Pancreas (tissue), 10 donors: ENCODE data around the gene UPK3BL2. TPM values are rescaled to one million over a fixed set of nuclear protein-coding genes. Genes with fewer than 3 reads are reported as not detected.
A peak's percentile ranks its signal among the peaks of the same experiment; 100 is the strongest.
"Not testable (repeated sequence)": the region's sequence is repeated elsewhere in the genome, so short reads cannot be mapped to it uniquely, and the experiment has no call there.

Experiments
- ATAC-seq, 4 donors: fragments of 200-7000 bp; cut with Tn5 transposase; one replicate each; pipeline versions ENCODE4 v1.8.0 to v1.9.1; 2020; ENCODE audit warnings: mild to moderate bottlenecking in 4 of 4, moderate library complexity in 4 of 4
- DNase-seq, 6 donors: peaks; one replicate each; pipeline ENCODE4 v3.0.0-alpha.2; 2020
- FAIRE-seq: peaks from 2 replicates; lab custom pipeline; 2012; peaks lifted over from hg19 to GRCh38; lab: Jason Lieb, UNC
- H3K27ac ChIP-seq, 4 donors: fragments of 200-600 bp; sonication (generic); 1 replicate in 3 of 4; 2 replicates in 1 of 4; pipeline versions ENCODE4 v1.5.0 to v1.8.0; 2020
- H3K27me3 ChIP-seq, 4 donors: fragments of 200-600 bp; one replicate each; pipeline ENCODE4 v1.8.0; 2021
- H3K36me3 ChIP-seq, 3 donors: fragments of 200-600 bp; sonication (generic) in 1 of 3; one replicate each; pipeline versions ENCODE4 v1.5.0 to v1.8.0; 2020 to 2021
- H3K4me1 ChIP-seq, 3 donors: fragments of 200-600 bp; one replicate each; pipeline ENCODE4 v1.8.0; 2021
- H3K4me3 ChIP-seq, 4 donors: fragments of 200-600 bp; sonication (generic) in 2 of 4; one replicate each; pipeline versions ENCODE4 v1.5.0 to v1.8.0; 2020 to 2021
- H3K9me3 ChIP-seq, 4 donors: fragments of 200-600 bp; one replicate each; pipeline ENCODE4 v1.8.0; 2021
- WGBS, 2 donors: extraction: QIAGEN DNeasy Blood & Tissue Kit; methylation state at CpG; one replicate each; pipeline ENCODE4 v1.1.7; 2013; 5-methylcytosine and 5-hydroxymethylcytosine counted together
- intact Hi-C, 3 donors: fragments of 100-400 bp; cut with DNase I; formaldehyde crosslinking; loops; one replicate each; pipeline versions ENCODE4 v1.11.1 to v1.14.2; 2022
- polyA plus RNA-seq, 2 donors: library from polyadenylated mRNA; stranded (reverse); fragments of 200-250 nt; gene quantifications; one replicate each; pipeline ENCODE4 v1.2.3, GENCODE V29; 2013
- total RNA-seq, 6 donors: library from RNA; stranded (reverse); fragmentation: NEBNext Ultra II Directional in 4 of 6; extraction: Animal tissue kit (Norgen Biotek cat#: 25700) in 4 of 6; gene quantifications; one replicate each; pipeline versions ENCODE4 v1.2.1 to v1.2.4, GENCODE V29; 2021 to 2023
- TF ChIP-seq, protein P1 (sequence below), 4 donors: fragments of 200-600 bp; sonication (generic) in 3 of 4; IDR thresholded peaks; one replicate each; pipeline versions ENCODE4 v1.5.0 to v1.8.0; 2021; ENCODE audit warnings: antibody characterized with exemption in 4 of 4
- donor health status: healthy with polysubstance abuse.
- donor health status: DM: no; HTN: no; CAD: no; lungs with moderate emphysema.
- donor health status: DM: no; HTN: no; CAD: no.
- donor health status: control.
- donor health status: control.
- donor health status: Bipolar disorder and iron deficiency.
- donor health status: DM: yes; HTN: yes; CAD: no.
- donor health status: DM: no; HTN: no; CAD: no.
- donor health status: DM: no; HTN: no; CAD: no.
- donor health status: DM: yes; HTN: yes; CAD: no.

Gene UPK3BL2
- total and polyA plus RNA-seq, 8 donors = 6.0 to 38.4 (median 7.3) TPM

DNA sequence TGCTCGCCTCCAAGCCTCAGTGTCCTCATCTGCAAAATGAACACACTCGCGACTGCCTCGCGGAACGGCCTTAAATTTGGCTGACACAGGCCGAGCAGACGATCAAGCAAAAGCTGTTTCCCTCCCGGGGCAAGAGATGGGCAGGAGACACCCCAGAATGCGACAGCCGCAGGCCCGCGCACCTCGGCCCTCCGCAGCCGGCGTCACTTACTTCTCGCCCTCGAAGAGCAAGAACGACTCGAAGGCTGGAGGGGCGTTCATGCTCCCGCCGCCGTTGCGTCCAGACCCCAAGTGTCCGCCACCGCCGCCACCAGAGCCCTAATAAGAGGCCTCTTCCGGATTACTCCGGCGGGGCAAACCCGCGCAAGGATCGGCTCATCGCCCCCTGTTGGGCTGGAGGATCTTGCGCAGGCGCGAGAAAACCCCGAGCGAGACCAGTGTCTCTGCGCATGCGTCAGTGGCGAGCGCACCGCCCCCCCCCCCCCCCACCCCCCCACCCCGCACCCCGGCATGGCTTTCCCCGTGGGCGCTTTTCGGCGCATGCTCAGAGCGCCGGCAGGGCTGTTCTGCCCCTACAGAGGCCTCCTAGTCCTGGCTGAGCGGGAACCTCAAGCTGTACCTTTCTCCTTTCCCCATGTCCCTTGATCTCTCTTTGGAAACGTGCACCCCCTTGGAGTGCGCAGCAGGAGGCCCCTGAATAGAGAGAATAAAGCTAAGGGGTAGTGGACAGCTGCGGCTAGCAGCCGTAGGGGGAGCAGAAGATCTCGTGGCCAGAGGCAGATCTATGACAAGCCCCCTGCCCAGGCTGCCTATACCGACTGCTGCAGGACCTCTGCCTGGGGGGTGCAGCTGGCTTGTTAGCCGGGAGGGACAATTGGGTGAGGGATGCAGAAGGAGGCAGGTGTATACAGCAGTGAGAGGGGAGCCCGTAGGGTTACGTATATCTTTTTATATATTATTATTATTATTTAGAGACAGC lies 29.1 kb upstream of the UPK3BL2 start, which contains the start of gene POLR2J3:
TSS of gene POLR2J3 (minus strand) at position 323 of the 979 bp plus-strand sequence. CDS start at position 261, 62 bp downstream.
- H3K9me3 ChIP-seq, H3K27me3 ChIP-seq, H3K4me1 ChIP-seq, H3K36me3 ChIP-seq, intact Hi-C loops, FAIRE-seq: not testable (repeated sequence)
- 0% methylated on average over 45 to 51 of the region's 64 CpGs for WGBS, 2 donors
- DNase-seq = peak; percentile 91 to 99 (median 98)
- TF ChIP-seq, protein P1, sequence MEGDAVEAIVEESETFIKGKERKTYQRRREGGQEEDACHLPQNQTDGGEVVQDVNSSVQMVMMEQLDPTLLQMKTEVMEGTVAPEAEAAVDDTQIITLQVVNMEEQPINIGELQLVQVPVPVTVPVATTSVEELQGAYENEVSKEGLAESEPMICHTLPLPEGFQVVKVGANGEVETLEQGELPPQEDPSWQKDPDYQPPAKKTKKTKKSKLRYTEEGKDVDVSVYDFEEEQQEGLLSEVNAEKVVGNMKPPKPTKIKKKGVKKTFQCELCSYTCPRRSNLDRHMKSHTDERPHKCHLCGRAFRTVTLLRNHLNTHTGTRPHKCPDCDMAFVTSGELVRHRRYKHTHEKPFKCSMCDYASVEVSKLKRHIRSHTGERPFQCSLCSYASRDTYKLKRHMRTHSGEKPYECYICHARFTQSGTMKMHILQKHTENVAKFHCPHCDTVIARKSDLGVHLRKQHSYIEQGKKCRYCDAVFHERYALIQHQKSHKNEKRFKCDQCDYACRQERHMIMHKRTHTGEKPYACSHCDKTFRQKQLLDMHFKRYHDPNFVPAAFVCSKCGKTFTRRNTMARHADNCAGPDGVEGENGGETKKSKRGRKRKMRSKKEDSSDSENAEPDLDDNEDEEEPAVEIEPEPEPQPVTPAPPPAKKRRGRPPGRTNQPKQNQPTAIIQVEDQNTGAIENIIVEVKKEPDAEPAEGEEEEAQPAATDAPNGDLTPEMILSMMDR (IDR thresholded peaks at IDR 0.05) = peak; percentile 38 to 76 (median 46)
- peak within 1 kb of the TSS in 2 of 4 donors; percentile 45 to 68 for H3K27ac ChIP-seq
- ATAC-seq = peak; percentile 96 to 98 (median 96)
- H3K4me3 ChIP-seq = peak within 1 kb of the TSS; percentile 51 to 92 (median 72)

DNA sequence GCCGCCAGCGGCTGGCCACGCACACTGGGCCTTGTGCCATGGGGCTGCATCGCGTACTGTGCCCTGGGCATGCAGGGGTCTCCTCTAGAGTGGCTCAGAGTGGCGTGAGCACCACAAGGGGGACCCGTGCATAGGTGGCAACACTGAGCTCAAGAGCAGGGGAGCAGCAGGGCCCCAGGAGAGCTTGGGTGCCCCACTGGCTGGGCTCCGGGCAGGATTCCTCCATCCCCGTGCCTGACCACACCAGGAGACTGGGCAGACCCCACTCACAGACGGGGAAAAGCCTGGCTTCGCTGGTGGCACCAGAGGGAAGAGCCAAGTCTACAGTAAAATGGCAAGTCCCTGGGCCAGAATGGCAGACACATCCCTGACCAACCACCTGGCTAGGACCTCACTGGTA lies 25.1 kb upstream of the UPK3BL2 start:
- H3K27me3 ChIP-seq, intact Hi-C loops, H3K4me1 ChIP-seq, ATAC-seq, H3K36me3 ChIP-seq, H3K9me3 ChIP-seq, H3K27ac ChIP-seq, H3K4me3 ChIP-seq, FAIRE-seq: not testable (repeated sequence)
- DNase-seq = peak in 2 of 6 donors; percentile 4 to 30
- 89 to 96% methylated on average over 4 of the region's 11 CpGs for WGBS, 2 donors

DNA sequence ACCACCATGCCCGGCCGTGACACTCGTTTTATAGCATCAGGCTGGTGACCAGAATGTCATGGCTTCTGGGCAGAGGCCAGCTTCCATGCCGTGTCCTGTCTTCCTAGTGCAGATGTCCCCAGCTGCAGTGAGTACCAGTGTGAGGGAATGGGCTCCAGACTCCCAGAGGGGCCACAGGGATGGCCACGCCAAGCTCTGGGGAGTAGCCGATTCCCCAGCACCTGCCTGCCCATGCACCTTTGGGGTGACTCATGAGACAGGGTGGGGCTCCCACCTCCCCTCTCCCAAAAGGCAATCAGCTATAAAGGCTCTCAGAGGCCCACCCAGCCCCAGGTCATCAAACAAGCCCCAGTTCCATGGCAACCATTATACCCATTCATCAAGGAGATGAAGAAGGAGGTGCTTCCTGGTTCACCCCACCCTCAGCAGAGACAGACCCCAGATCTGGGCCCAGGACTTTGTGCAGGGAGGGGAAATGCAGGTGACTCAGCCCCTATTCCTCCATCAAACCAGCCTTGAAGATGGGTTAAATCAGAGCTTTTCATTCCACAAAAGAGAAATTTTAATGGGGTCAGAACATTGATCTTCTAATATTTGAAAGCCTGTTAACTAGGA lies 7.4 kb upstream of the UPK3BL2 start, which contains the start of gene SPDYE2:
TSS of gene SPDYE2 (plus strand) at position 419 of the 615 bp plus-strand sequence. CDS start 2,030 bp downstream, outside the sequence.
- peak in 1 of 4 donors; percentile 34 for ATAC-seq
- H3K27me3 ChIP-seq, DNase-seq, H3K4me3 ChIP-seq, H3K9me3 ChIP-seq, H3K27ac ChIP-seq, H3K4me1 ChIP-seq, H3K36me3 ChIP-seq, intact Hi-C loops, FAIRE-seq: not testable (repeated sequence)
- no CpG with 5 or more reads among the region's 6 CpGs for WGBS, 2 donors

DNA sequence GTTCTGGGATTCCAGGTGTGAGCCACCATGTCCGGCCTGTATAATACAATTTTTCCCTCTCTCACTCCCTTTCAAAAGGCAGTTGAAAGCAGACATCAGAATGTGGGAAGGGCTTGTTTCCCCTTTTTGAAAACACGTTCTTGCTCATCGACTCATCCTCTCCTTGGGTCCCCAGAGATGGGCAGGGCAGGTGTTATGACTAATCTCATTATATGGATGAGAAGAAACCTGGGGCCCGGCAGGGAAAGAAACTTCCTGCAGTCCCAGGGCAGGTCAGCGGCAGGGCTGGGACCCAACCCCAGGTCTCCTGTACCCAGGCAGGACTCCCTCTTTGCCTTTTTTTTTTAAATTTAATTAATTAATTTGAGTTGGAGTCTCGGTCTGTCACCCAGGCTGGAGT lies 2.9 kb upstream of the UPK3BL2 start:
- H3K4me1 ChIP-seq, H3K36me3 ChIP-seq, H3K9me3 ChIP-seq, H3K4me3 ChIP-seq, H3K27me3 ChIP-seq, ATAC-seq, H3K27ac ChIP-seq, FAIRE-seq, intact Hi-C loops, DNase-seq: not testable (repeated sequence)
- 100% methylated on average over 1 of the region's 6 CpGs for WGBS, 2 donors

DNA sequence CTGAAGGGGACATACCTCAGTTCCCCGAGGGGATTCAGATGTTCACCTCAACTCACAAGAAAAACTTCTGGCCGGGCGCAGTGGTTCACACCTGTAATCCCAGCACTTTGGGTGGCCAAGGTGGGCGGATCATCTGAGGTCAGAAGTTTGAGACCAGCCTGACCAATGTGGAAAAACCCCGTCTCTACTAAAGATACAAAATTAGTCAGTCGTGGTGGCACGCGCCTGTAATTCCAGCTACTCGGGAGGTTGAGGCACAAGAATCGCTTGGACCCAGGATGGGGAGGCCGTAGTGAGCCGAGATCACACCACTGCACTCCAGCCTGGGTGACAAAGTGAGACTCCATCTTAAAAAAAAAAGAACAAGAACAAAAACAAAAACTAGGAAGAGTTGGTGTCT lies 1.8 kb upstream of the UPK3BL2 start:
- ATAC-seq, H3K4me1 ChIP-seq, H3K4me3 ChIP-seq, H3K9me3 ChIP-seq, FAIRE-seq, H3K36me3 ChIP-seq, intact Hi-C loops, H3K27ac ChIP-seq, H3K27me3 ChIP-seq: not testable (repeated sequence)
- peak in 1 of 6 donors; percentile 5 for DNase-seq
- WGBS, 2 donors = 96 to 99% methylated on average over 6 to 9 of the region's 12 CpGs

DNA sequence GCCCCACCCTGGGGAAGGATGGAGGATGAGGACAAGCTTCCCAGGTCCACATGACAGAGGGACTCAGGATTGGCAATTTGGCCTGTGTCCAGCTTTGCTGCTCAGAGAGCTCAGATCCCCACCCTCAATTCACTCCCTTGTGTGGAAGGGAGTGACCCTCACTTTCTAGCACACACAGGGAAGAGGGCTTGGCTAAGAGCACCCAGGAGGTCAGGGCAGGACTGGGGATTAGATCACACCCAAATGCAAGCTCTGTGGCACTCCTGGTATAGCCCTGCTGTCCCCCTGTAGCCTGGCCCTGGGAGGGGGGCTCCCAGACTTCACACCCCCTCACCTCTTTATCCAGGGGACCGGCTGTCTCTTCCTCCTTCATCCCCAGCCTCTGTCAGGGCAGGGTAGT lies 876 bp upstream of the UPK3BL2 start:
- FAIRE-seq, H3K27me3 ChIP-seq, H3K9me3 ChIP-seq, H3K4me1 ChIP-seq, H3K27ac ChIP-seq, H3K4me3 ChIP-seq, ATAC-seq, DNase-seq, intact Hi-C loops, H3K36me3 ChIP-seq: not testable (repeated sequence)
- WGBS, 2 donors = no CpG with 5 or more reads among the region's 1 CpG

DNA sequence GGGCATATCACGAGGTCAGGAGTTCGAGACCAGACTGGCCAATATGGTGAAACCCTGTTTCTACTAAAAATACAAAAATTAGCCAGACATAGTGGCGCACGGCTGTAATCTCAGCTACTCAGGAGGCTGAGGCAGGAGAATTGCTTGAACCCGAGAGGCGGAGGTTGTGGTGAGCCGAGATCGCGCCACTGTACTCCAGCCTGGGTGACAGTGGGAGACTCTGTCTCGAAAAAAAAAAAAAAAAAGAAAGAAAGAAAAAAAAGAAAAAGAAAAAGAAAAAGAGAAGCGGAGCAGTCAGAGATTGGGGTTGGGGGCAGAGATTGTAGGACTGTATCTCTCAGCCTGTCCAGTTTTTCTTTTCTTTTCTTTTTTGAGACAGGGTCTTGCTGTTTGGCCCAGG lies 725 bp downstream of the UPK3BL2 start:
- H3K9me3 ChIP-seq, H3K36me3 ChIP-seq, FAIRE-seq, H3K4me1 ChIP-seq, H3K27me3 ChIP-seq, intact Hi-C loops, H3K27ac ChIP-seq, ATAC-seq, H3K4me3 ChIP-seq: not testable (repeated sequence)
- DNase-seq = peak in 1 of 6 donors; percentile 23
- WGBS, 2 donors = 94 to 99% methylated on average over 7 of the region's 11 CpGs

DNA sequence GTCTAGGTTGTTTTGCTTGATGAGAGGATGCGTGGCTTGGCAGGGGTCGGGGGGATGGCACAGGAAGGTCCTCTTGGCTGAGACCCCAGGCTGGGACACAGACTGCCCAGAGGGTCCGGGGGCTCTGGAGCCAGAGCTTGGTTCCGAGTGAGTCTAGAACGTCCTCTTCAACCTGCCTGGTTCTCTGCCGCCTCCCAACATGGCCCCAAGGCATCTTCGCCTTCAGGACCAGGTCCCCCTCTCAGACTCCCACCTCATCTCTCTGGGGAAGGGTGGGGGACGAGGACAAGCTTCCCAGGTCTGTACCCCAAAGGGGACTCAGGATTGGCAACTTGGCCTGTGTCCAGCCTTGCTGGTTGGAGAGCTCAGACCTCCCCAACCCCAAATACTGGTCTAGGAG lies 1.4 kb downstream of the UPK3BL2 start:
- H3K9me3 ChIP-seq, H3K27me3 ChIP-seq, H3K4me3 ChIP-seq, H3K36me3 ChIP-seq, ATAC-seq, intact Hi-C loops, H3K4me1 ChIP-seq, H3K27ac ChIP-seq, FAIRE-seq: not testable (repeated sequence)
- DNase-seq = peak in 2 of 6 donors; percentile 16 to 43
- WGBS, 2 donors = 98 to 100% methylated on average over 3 to 4 of the region's 8 CpGs

DNA sequence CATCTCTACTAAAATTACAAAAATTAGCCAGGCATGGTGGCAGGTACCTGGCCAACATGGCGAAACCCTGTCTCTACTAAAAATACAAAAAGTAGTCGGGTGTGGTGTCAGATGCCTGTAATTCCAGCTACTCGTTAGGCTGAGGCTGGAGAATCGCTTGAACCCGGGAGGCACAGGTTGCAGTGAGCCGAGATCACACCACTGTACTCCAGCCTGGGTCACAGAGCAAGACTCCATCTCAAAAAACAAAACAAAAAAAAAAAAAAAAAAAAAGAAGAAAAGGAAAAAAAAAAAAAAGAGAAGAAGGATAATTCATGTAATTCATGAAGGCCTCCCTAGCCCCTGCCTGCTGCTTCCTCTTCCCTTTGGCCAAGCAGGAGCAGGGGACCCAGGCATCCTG lies 2.9 kb downstream of the UPK3BL2 start:
- ATAC-seq, H3K4me3 ChIP-seq, H3K9me3 ChIP-seq, FAIRE-seq, H3K27me3 ChIP-seq, intact Hi-C loops, H3K4me1 ChIP-seq, H3K27ac ChIP-seq, H3K36me3 ChIP-seq: not testable (repeated sequence)
- 89 to 90% methylated on average over 4 of the region's 6 CpGs for WGBS, 2 donors
- DNase-seq = peak in 1 of 6 donors; percentile 14

DNA sequence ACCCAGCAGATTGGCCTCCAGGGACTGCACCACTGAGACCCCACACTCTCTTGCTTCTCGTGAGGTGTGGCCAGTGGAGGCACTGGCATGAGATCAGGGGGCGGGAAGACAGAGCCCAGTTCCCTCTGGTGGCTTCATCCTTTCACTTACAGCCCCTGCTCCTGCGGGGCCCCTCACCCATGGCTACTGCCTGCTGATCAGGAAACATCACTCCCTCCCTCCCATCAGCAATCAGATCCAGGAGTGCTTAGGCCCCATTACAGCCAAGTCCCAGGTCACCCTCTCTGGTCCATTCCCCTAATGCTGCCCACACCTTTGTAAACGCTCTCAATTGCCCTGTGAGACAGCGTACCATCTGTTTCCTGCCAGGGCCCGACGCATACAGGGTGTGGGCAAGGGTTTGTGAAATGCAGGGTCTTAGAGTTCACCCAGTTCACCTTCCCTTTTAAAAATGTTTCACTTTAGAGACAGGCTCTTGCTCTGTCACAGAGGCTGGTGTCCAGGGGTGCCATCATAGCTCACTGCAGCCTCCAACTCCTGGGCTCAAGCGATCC lies 8.4 kb downstream of the UPK3BL2 start:
- WGBS, 2 donors = 66 to 93% methylated on average over 2 to 4 of the region's 8 CpGs
- H3K4me3 ChIP-seq, FAIRE-seq, H3K27me3 ChIP-seq, H3K4me1 ChIP-seq, intact Hi-C loops, H3K9me3 ChIP-seq, H3K36me3 ChIP-seq, DNase-seq, H3K27ac ChIP-seq: not testable (repeated sequence)
- peak in 1 of 4 donors; percentile 20 for ATAC-seq
